ENCODE data around the gene CD83. TPM values are rescaled to one million over a fixed set of nuclear protein-coding genes. Genes with fewer than 3 reads are reported as not detected.
A peak's percentile ranks its signal among the peaks of the same experiment; 100 is the strongest.

The CD83 gene
- total and polyA plus RNA-seq, 2 of the 4 experiments (the other 2 are of a cell fraction): 2.0 to 2.5 TPM

DNA sequence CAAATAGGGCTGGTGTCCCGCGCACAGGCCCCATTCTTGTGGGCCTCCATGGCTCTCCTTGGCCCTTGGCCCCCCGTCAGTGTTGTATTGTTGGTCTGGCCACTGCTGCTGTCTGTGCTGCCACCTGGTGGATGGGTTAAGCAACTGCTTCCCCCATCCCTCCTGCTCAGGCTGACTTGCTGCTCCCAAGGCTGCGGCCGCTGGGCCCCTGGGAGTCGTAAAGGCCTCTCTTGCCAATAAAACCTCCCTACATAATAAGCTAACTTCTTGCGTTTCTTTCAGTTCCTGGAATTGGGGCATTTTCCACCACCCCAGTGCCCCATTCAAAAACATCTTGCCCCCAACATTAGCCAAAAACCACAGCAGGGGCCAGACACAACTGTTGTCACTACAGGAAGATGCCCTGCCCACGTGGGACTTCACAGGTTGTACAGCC lies 27.1 kb downstream of the CD83 start:
- ChIA-PET CTCF (interaction anchor here (0.9 to 1.5 kb wide), 5 partner anchors 15 to 236 kb away, joined by 3 to 6 read pairs (median 4); no protein-coding TSS in a partner anchor), POLR2A (ENCODE audit: unreplicated experiment) (no interaction called here)
- no peak overlapping the region for H4K8ac ChIP-seq (ENCODE audit: low read depth in 2 of 2, low read length in 2 of 2)
- no peak overlapping the region for H2BK20ac ChIP-seq (ENCODE audit: low read depth, low read length)
- H3K56ac ChIP-seq (ENCODE audit: extremely low read depth, insufficient read depth, low read length): no peak overlapping the region
- H3K9me1 ChIP-seq (ENCODE audit: insufficient read depth, low read length): no peaks in the 10 kb centered on the region
- no peak overlapping the region for H2BK120ac ChIP-seq (ENCODE audit: low read depth, low read length)
- peaks cover 34% of the 10 kb centered on the region for H3K27me3 ChIP-seq (ENCODE audit: control insufficient read depth, insufficient read depth, low read length)
- intact Hi-C loops (cut with micrococcal nuclease) (loop anchor here (1.0 to 5.0 kb wide), 3 partner anchors 77 to 349 kb away; no protein-coding TSS in a partner anchor), in situ Hi-C loops (cut with MboI; ENCODE audit: low sequenced_read_pairs) (loop anchor here (5.0 kb wide), 1 partner anchor 237 kb away; no protein-coding TSS in a partner anchor), dilution Hi-C loops (cut with HindIII; ENCODE audit: low sequenced_read_pairs, unreplicated experiment) (no loop called here)
- H2BK15ac ChIP-seq (ENCODE audit: low read depth, low read length): no peak overlapping the region
- WGBS, 2 experiments (ENCODE audit: extremely low coverage in 2 of 2, insufficient read length in 1 of 2): 92% methylated on average over 2 of the region's 8 CpGs; no CpG with 5 or more reads in 1 of the 2 experiments
- H3K79me1 ChIP-seq (ENCODE audit: low read depth in 1 of 2, low read length in 2 of 2): no peaks in the 10 kb centered on the region
- no peaks in the 10 kb centered on the region for H4K20me1 ChIP-seq (ENCODE audit: insufficient read depth, low read length)
- H3K4me1 ChIP-seq (ENCODE audit: control insufficient read depth, insufficient read depth, low read length): no peaks in the 10 kb centered on the region
- no peaks in the 10 kb centered on the region for H3K36me3 ChIP-seq (ENCODE audit: control insufficient read depth, insufficient read depth, low read length)
- H2AFZ ChIP-seq (replicated peaks; ENCODE audit: low read length, poor library complexity): peak overlapping the region; percentile 61
- no TSS peak for BruUV-seq (replicated peaks)
- no peak overlapping the region for H3K18ac ChIP-seq (ENCODE audit: low read depth, low read length)
- no peak overlapping the region for H4K5ac ChIP-seq (ENCODE audit: low read depth, low read length)
- no peak overlapping the region for H2AK5ac ChIP-seq (ENCODE audit: low read depth, low read length)
- H3K4me3 ChIP-seq (ENCODE audit: insufficient read depth, low read depth, low read length): no peak overlapping the region
- 0 out of 2 replicates have a peak, but pooled peaks have one; percentile 21 for TF ChIP-seq MAZ (IDR thresholded peaks at IDR 0.05; ENCODE audit: borderline replicate concordance, low read depth, low read length)
- TF ChIP-seq, protein P1, sequence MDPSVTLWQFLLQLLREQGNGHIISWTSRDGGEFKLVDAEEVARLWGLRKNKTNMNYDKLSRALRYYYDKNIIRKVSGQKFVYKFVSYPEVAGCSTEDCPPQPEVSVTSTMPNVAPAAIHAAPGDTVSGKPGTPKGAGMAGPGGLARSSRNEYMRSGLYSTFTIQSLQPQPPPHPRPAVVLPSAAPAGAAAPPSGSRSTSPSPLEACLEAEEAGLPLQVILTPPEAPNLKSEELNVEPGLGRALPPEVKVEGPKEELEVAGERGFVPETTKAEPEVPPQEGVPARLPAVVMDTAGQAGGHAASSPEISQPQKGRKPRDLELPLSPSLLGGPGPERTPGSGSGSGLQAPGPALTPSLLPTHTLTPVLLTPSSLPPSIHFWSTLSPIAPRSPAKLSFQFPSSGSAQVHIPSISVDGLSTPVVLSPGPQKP (IDR thresholded peaks at IDR 0.05; ENCODE audit: borderline replicate concordance, low read depth, low read length): no peak
- TF ChIP-seq FOS (IDR thresholded peaks at IDR 0.05; ENCODE audit: low read depth, low read length): no peak
- no peak for TF ChIP-seq CHD1 (IDR thresholded peaks at IDR 0.05; ENCODE audit: low read depth, low read length)
- no peak for TF ChIP-seq RFX5 (IDR thresholded peaks at IDR 0.05; ENCODE audit: low read depth, low read length)
- TF ChIP-seq, protein P2, sequence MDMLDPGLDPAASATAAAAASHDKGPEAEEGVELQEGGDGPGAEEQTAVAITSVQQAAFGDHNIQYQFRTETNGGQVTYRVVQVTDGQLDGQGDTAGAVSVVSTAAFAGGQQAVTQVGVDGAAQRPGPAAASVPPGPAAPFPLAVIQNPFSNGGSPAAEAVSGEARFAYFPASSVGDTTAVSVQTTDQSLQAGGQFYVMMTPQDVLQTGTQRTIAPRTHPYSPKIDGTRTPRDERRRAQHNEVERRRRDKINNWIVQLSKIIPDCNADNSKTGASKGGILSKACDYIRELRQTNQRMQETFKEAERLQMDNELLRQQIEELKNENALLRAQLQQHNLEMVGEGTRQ (IDR thresholded peaks at IDR 0.05; ENCODE audit: low read depth, low read length): no peak
- TF ChIP-seq RCOR1 (IDR thresholded peaks at IDR 0.05; ENCODE audit: insufficient replicate concordance, low read length): no peak
- TF ChIP-seq CEBPB (IDR thresholded peaks at IDR 0.05; ENCODE audit: low read depth, low read length): no peak
- TF ChIP-seq, protein P3, sequence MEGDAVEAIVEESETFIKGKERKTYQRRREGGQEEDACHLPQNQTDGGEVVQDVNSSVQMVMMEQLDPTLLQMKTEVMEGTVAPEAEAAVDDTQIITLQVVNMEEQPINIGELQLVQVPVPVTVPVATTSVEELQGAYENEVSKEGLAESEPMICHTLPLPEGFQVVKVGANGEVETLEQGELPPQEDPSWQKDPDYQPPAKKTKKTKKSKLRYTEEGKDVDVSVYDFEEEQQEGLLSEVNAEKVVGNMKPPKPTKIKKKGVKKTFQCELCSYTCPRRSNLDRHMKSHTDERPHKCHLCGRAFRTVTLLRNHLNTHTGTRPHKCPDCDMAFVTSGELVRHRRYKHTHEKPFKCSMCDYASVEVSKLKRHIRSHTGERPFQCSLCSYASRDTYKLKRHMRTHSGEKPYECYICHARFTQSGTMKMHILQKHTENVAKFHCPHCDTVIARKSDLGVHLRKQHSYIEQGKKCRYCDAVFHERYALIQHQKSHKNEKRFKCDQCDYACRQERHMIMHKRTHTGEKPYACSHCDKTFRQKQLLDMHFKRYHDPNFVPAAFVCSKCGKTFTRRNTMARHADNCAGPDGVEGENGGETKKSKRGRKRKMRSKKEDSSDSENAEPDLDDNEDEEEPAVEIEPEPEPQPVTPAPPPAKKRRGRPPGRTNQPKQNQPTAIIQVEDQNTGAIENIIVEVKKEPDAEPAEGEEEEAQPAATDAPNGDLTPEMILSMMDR (conservative IDR thresholded peaks at IDR 0.05; ENCODE audit: low read depth, low read length): peak; percentile 78
- no peak for TF ChIP-seq BHLHE40 (IDR thresholded peaks at IDR 0.05; ENCODE audit: low read depth, low read length)
- no peak for TF ChIP-seq MXI1 (IDR thresholded peaks at IDR 0.05; ENCODE audit: borderline replicate concordance, low read depth, low read length)
- TF ChIP-seq MAFK (IDR thresholded peaks at IDR 0.05; ENCODE audit: low read depth, low read length): no peak
- no peak for TF ChIP-seq POLR2A (IDR thresholded peaks at IDR 0.05; ENCODE audit: low read depth, low read length)
- peak; percentile 76 for TF ChIP-seq SMC3 (IDR thresholded peaks at IDR 0.05; ENCODE audit: low read depth, low read length)
- TF ChIP-seq RAD21 (IDR thresholded peaks at IDR 0.05; ENCODE audit: low read length): peak; percentile 74
- no peak for TF ChIP-seq NFE2L2 (IDR thresholded peaks at IDR 0.05; ENCODE audit: low read depth, low read length)
- no peak overlapping the region for H3K27ac ChIP-seq (ENCODE audit: insufficient read depth, low read length)
- no peak overlapping the region for H3K14ac ChIP-seq (replicated peaks; ENCODE audit: low read depth, low read length)
- DNase-seq: peak; percentile 62
- peak; percentile 94 for ATAC-seq (ENCODE audit: low read depth)
- no peak overlapping the region for H4K91ac ChIP-seq (ENCODE audit: insufficient read depth, low read depth, low read length)
- H3K23ac ChIP-seq (ENCODE audit: low read depth, low read length): no peak overlapping the region
- H2AK9ac ChIP-seq (replicated peaks; ENCODE audit: low read depth, low read length, poor library complexity): no peak overlapping the region
- no peak overlapping the region for H3K9ac ChIP-seq (ENCODE audit: low read depth, low read length)
- H3K4me2 ChIP-seq (ENCODE audit: low read depth, low read length): no peak overlapping the region
- no peaks in the 10 kb centered on the region for H3K9me3 ChIP-seq (ENCODE audit: control insufficient read depth, insufficient read depth, low read length)
- no peak overlapping the region for H2BK5ac ChIP-seq (ENCODE audit: low read depth, low read length, poor library complexity, severe bottlenecking)
- H3K4ac ChIP-seq (ENCODE audit: low read depth, low read length): no peak overlapping the region

All from IMR-90 (cell line).